Measurements from ENCODE around the gene FYN. TPM values are rescaled to one million over a fixed set of nuclear protein-coding genes. Genes with fewer than 3 reads are reported as not detected.

FYN gene
- total RNA-seq, 2 donors from 2014 or later: 78.9 to 98.7 TPM

DNA sequence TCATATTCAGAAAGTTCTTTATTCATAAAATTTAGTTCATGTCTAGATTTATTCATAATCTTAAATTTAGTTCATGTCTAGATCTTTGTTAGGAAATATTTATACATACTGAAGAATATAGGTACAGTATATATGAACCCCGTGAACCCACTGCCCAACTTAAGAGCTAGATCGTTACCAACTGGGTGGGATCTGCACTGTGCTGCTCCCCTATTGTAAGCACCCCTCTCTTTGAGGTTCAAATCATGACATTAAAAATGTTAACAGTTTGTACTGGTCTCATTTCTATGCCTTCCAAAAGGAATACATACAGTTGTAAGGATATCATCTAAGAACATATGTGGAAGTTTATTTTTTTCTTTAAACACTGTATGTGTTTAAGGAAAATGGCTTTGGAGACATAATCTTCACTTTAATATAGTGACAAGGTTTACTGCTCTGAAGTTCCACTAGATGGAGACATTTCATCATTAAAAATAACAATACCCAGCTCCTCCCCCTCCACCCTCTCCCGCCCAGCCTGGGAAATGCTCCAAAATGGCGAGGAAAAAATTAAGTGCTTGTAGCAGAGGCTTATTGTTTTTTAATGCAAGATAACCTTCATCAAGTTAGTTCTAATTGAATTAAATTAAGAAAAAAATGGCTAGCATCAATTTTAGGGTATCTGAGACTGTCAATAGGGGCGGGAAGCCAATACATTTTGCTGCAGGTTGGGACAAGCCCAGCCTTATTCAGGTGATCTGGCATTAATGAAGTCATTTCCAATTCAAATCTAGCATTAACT is 163.4 kb downstream of the FYN start:
- peak overlapping the region; percentile 44 to 74 for H3K27ac ChIP-seq
- no peaks in the 10 kb centered on the region for H3K27me3 ChIP-seq
- peaks cover 25% of the 10 kb centered on the region for H3K36me3 ChIP-seq
- no peak overlapping the region for H3K4me3 ChIP-seq
- no peaks in the 10 kb centered on the region for H3K9me3 ChIP-seq
- TF ChIP-seq, protein P1, sequence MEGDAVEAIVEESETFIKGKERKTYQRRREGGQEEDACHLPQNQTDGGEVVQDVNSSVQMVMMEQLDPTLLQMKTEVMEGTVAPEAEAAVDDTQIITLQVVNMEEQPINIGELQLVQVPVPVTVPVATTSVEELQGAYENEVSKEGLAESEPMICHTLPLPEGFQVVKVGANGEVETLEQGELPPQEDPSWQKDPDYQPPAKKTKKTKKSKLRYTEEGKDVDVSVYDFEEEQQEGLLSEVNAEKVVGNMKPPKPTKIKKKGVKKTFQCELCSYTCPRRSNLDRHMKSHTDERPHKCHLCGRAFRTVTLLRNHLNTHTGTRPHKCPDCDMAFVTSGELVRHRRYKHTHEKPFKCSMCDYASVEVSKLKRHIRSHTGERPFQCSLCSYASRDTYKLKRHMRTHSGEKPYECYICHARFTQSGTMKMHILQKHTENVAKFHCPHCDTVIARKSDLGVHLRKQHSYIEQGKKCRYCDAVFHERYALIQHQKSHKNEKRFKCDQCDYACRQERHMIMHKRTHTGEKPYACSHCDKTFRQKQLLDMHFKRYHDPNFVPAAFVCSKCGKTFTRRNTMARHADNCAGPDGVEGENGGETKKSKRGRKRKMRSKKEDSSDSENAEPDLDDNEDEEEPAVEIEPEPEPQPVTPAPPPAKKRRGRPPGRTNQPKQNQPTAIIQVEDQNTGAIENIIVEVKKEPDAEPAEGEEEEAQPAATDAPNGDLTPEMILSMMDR (IDR thresholded peaks at IDR 0.05): peak; percentile 52 to 82
- peak; percentile 72 for DNase-seq (ENCODE audit: low spot score)
- peaks cover 0 to 29% of the 10 kb centered on the region in 2 donors for H3K4me1 ChIP-seq

- Histone ChIP-seq H3K4me1 (peaks cover 0 to 29% of the 10 kb centered on the region in 2 donors), H3K36me3 (peaks cover 25% of the 10 kb centered on the region), H3K9me3 (no peaks in the 10 kb centered on the region), H3K4me3 (no peak overlapping the region), H3K27ac (no peak overlapping the region), H3K27me3 (no peaks in the 10 kb centered on the region)
- peak; percentile 52 for DNase-seq (ENCODE audit: low spot score)
- TF ChIP-seq, protein P1 (IDR thresholded peaks at IDR 0.05): no peak
These were observed 164.1 kb downstream of the FYN start for GRCh38 chr6:111709201-111709600.

DNA sequence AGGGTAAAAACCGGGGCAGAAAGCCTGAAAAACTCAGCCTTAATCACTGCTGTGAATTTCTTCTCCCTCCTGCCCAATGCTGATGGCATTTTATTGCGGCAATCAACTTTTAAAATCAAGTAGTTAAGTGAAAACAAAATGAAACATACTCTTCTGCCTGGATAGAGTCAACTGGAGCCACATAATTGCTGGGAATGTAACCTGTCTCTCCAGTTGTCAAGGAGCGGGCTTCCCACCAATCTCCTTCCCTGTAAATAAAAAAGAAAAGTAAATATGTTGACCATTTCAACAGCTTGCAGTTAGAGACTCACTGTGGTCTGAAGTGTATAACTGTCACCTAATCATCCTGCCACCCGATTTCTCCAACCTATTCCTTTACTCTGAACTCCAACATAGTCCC is 165.5 kb downstream of the FYN start:
- Histone ChIP-seq H3K4me1 (peaks cover 0 to 28% of the 10 kb centered on the region in 2 donors), H3K4me3 (no peak overlapping the region), H3K27me3 (no peaks in the 10 kb centered on the region), H3K36me3 (peaks cover 25% of the 10 kb centered on the region), H3K9me3 (no peaks in the 10 kb centered on the region), H3K27ac (no peak overlapping the region)
- no peak for DNase-seq (ENCODE audit: low spot score)
- TF ChIP-seq, protein P1 (IDR thresholded peaks at IDR 0.05): no peak

DNA sequence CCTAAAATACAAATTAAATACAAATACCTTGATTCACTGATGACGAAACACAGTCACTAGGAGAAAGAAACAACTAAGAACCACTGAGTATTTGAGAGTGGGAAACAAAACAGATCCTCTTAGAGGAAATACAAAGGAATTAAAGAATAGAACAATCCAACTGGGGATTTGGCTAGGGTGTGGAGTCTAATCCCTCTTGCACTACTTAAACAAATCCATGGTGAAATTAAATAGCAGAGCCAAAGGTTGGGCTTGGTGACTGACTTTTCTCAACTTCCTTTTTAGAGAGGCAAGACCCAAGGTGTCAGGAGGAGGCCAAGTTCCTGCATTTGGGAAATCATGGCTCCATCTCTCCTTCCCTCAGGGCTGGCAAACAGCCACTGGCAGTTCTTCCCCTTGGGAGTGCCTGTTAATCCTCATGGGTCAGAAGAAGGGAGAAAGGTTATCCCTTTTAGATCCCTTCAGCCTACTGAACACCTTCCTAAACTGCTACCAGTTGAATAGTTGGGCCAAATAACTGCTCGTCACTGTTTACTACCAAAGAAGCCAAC is 166.3 kb downstream of the FYN start:
- TF ChIP-seq, protein P1 (IDR thresholded peaks at IDR 0.05): no peak
- Histone ChIP-seq H3K36me3 (peaks cover 31% of the 10 kb centered on the region), H3K4me1 (peaks cover 0 to 20% of the 10 kb centered on the region in 2 donors), H3K27ac (no peak overlapping the region), H3K9me3 (no peaks in the 10 kb centered on the region), H3K27me3 (no peaks in the 10 kb centered on the region), H3K4me3 (no peak overlapping the region)
- peak; percentile 54 for DNase-seq (ENCODE audit: low spot score)

GRCh38 chr6:111703723-111704122 is 169.5 kb downstream of the FYN start:
- no peak overlapping the region for H3K27ac ChIP-seq
- H3K27me3 ChIP-seq: no peaks in the 10 kb centered on the region
- peaks cover 48% of the 10 kb centered on the region for H3K36me3 ChIP-seq
- H3K4me3 ChIP-seq: no peak overlapping the region
- no peaks in the 10 kb centered on the region for H3K4me1 ChIP-seq
- TF ChIP-seq, protein P1 (IDR thresholded peaks at IDR 0.05): no peak
- no peaks in the 10 kb centered on the region for H3K9me3 ChIP-seq
- DNase-seq (ENCODE audit: low spot score): no peak
